GM19455 (cell line): ENCODE measurements around the gene UBE2R2.
"Not testable (repeated sequence)": the region's sequence is repeated elsewhere in the genome, so short reads cannot be mapped to it uniquely, and the experiment has no call there.

Experiments
- ATAC-seq: cut with Tn5 transposase; IDR thresholded peaks from one replicate; pipeline ENCODE4 v1.9.1; 2021; ENCODE audit not compliant: unreplicated experiment

The UBE2R2 gene

GRCh38 chr9:33924978-33925797 lies 108.2 kb downstream of the UBE2R2 start:
- ATAC-seq: no peak

GRCh38 chr9:33926746-33927485 lies 110.0 kb downstream of the UBE2R2 start:
- ATAC-seq: no peak

- ATAC-seq: no peak
Observed at GRCh38 chr9:33927694-33928093, 110.7 kb downstream of the UBE2R2 start.

- ATAC-seq: no peak
Observed at GRCh38 chr9:33931326-33931725, 114.4 kb downstream of the UBE2R2 start.

GRCh38 chr9:33932078-33932807 lies 115.3 kb downstream of the UBE2R2 start:
- ATAC-seq: no peak

DNA sequence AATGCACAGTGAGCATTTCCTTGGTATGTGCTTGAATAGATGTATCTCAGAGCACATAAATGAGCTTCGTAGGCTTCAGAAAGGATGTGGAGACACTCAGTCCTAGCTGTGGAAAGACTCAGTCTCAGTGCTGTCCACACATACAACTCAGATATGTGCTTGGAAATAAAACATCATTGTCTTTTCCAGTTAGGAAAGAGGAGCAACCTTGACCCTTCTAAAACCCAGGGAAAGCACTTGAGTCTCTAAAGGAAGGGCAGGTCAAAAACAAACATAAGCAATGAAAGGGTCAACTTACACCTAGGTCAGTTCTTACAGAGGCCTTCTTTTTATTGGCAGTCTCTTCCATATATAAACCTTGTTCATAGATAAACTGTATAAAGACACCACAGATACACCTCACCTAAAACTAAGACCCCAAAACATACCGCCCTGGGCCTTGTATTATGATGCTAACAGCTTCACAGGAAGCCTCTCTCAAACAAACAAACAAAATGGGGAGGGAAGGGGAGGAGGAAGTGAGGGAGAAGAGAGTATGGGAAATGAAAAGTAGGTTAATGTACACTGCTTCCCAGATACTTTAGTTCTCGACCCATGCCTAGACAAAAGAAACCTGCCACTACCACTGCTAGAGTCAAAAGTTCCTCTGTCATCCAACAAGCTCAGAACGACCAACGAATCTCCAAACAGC lies 117.4 kb downstream of the UBE2R2 start:
- ATAC-seq: no peak

GRCh38 chr9:33939924-33940874 lies 123.2 kb downstream of the UBE2R2 start:
- no peak for ATAC-seq

DNA sequence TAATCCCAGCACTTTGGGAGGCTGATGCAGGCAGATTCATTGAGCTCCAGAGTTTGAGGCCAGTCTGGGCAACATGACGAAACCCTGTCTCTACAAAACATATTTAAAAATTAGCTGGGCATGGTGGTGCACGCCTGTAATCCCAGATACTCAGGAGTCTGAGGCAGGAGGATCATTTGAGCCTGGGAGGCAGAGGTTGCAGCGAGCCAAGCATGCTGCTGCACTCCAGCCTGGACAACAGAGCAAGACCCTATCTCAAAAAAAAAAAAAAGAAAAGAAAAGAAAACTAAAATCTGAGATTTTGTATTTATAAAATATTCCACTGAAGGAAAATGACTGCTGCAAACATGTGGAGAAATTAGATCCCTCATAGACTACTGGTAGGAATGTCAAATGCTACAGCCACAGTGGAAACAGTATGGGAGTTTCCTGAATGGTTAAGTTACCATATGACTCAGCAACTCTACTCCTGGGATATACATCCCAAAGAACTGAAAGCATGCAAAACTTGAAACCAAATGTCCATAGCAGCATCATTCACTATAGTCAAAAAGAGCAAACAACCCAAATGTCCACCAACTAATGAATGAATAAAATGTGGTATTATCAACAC lies 125.6 kb downstream of the UBE2R2 start:
- ATAC-seq: no peak

- no peak for ATAC-seq
Observed at GRCh38 chr9:33943389-33943788, 126.4 kb downstream of the UBE2R2 start.

DNA sequence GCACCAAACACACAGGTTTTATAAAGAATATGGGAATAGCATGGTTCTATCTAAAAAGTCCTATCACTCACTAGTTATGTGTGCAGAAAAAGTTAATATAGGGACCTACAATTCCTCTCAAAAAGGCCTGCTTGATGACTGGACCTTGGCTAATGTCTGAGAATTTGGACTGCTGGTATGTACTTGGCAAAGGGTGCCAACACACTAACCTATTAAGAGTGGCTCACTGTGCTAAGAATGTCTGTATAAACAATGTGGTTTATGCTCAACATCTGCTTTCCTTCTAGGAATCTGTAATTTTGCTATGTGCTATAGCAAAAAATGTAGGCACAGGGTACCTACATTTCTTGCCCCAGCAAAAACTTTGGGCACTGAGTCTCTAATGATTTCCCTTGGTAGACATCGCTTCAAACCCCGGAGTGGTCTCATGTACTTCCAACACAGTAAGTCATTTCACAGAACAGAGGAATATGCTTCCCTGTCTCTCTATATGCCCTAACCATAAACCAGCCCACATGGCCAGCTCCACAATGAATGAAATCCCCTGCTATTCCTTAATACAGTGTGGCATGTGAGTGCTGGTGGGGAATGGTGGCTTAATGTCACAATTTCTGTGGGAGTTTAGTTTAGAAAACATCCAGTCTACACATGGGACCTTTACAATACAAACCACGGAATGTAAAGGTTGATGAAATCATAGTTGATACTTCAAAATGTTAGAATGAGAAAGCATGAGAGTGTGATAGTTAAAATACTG lies 130.0 kb downstream of the UBE2R2 start:
- no peak for ATAC-seq

GRCh38 chr9:33950371-33950770 lies 133.4 kb downstream of the UBE2R2 start:
- ATAC-seq: no peak

DNA sequence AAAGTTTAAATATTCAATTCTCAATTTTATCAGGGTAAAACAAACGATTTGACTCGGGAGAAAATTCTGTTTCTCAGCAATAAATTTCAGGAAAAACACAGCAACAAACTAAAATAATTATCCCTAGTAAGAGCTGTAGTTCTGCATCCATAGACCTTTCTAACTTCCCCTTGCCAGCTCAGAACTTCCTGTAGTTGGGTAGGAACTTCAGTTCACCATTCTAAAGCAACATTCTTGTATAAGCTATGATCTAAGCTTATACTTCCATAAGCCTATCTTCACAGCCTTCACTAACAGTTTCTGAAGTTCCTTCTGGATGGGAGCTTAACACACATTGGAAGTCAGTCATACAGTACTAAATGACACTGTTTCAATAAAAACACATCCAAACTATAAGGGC lies 135.1 kb downstream of the UBE2R2 start:
- ATAC-seq: no peak

GRCh38 chr9:33956544-33956943 lies 139.6 kb downstream of the UBE2R2 start:
- ATAC-seq: no peak

- no peak for ATAC-seq
Observed at GRCh38 chr9:33959725-33960124, 142.8 kb downstream of the UBE2R2 start.

DNA sequence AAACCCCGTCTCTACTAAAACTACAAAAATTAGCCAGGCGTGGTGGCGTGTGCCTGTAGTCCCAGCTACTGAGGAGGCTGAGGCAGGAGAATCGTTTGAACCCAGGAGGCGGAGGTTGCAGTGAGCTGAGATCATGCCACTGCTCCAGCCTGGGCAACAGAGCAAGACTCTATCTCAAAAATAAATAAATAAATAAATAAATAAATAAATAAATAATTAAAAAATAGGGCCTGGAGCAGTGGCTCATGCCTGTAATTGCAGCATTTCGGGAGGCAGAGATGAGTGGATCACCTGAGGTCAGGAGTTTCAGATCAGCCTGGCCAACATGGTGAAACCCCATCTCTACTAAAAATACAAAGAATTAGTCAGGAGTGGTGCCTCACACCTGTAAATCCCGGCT lies 145.5 kb downstream of the UBE2R2 start:
- not testable (repeated sequence) for ATAC-seq

GRCh38 chr9:33964086-33964768 lies 147.3 kb downstream of the UBE2R2 start:
- no peak for ATAC-seq
